ENCODE results near the gene INPP4B. TPM values are rescaled to one million over a fixed set of nuclear protein-coding genes. Genes with fewer than 3 reads are reported as not detected.

INPP4B gene
- total RNA-seq, 1 donor from 2014 or later = 3.4 TPM

DNA sequence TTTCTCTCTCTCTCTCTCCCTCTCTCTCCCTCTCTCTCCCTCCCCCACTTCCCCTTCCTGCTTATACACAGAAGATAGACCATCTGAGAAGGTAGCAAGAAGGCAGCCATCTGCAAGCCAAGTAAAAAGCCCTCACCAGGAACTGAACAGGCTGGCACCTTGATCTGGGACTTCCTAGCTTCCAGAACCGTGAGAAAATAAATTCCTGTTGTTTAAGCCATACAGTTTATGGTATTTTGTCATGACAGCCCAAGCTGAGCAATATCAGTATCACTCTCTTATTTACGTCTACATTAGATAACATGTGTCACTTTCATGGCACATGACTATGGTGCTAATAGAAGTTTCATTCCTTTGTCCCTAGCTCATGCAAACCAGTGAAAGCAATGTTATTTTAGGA is 581.1 kb downstream of the INPP4B start:
- Mint-ChIP-seq H3K4me3 (ENCODE audit: low read depth) (no peak overlapping the region), H3K36me3 (ENCODE audit: insufficient read depth) (no peaks in the 10 kb centered on the region), H3K27me3 (no peaks in the 10 kb centered on the region), H3K9me3 (ENCODE audit: low read depth) (no peaks in the 10 kb centered on the region), H3K27ac (no peak overlapping the region), H3K4me1 (ENCODE audit: low read depth) (peaks cover 5% of the 10 kb centered on the region)
- no peak for TF ChIP-seq CTCF (IDR thresholded peaks at IDR 0.05; ENCODE audit: unreplicated experiment)
- DNase-seq (ENCODE audit: low spot score, unreplicated experiment) = no peak

DNA sequence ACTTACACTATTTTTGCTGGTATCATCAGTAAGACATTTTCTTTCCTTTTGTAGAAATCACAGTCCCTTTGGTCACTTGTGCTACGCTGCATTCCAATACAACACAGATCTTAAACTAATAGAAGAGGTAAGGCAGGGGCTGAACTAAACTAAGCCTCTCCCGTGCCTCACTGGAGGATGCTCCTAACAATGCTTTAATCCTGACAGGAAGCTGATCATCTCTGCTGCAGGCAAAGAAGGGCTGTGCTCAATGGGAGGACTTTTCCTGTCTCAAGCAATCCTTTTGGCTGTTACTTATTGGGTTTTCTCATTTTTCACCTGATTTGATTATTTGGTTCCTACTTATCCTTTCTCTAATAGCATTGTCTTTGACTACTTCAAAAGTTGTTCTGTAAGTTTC is 583.1 kb downstream of the INPP4B start:
- H3K27ac Mint-ChIP-seq = no peak overlapping the region
- no peak for DNase-seq (ENCODE audit: low spot score, unreplicated experiment)

GRCh38 chr4:142248946-142249345 is 597.2 kb downstream of the INPP4B start:
- Mint-ChIP-seq H3K4me1 (ENCODE audit: low read depth) (no peaks in the 10 kb centered on the region), H3K4me3 (ENCODE audit: low read depth) (no peak overlapping the region), H3K27ac (no peak overlapping the region)

More for the DNA sequence above, 583.1 kb downstream of the INPP4B start:
- H3K9me3 Mint-ChIP-seq (ENCODE audit: low read depth) = no peaks in the 10 kb centered on the region
- TF ChIP-seq CTCF (IDR thresholded peaks at IDR 0.05; ENCODE audit: unreplicated experiment) = no peak
- H3K36me3 Mint-ChIP-seq (ENCODE audit: insufficient read depth) = no peaks in the 10 kb centered on the region
- no peaks in the 10 kb centered on the region for H3K27me3 Mint-ChIP-seq
- no peak overlapping the region for H3K4me3 Mint-ChIP-seq (ENCODE audit: low read depth)
- peaks cover 5% of the 10 kb centered on the region for H3K4me1 Mint-ChIP-seq (ENCODE audit: low read depth)

GRCh38 chr4:142243255-142243654 is 602.8 kb downstream of the INPP4B start:
- Mint-ChIP-seq H3K4me3 (ENCODE audit: low read depth) (no peak overlapping the region), H3K9me3 (ENCODE audit: low read depth) (no peaks in the 10 kb centered on the region), H3K36me3 (ENCODE audit: insufficient read depth) (no peaks in the 10 kb centered on the region), H3K4me1 (ENCODE audit: low read depth) (peaks cover 3% of the 10 kb centered on the region), H3K27ac (no peak overlapping the region), H3K27me3 (no peaks in the 10 kb centered on the region)
- no peak for DNase-seq (ENCODE audit: low spot score, unreplicated experiment)
- TF ChIP-seq CTCF (IDR thresholded peaks at IDR 0.05; ENCODE audit: unreplicated experiment) = no peak

More at GRCh38 chr4:142248946-142249345, 597.2 kb downstream of the INPP4B start:
- H3K9me3 Mint-ChIP-seq (ENCODE audit: low read depth) = no peaks in the 10 kb centered on the region
- H3K27me3 Mint-ChIP-seq = no peaks in the 10 kb centered on the region
- TF ChIP-seq CTCF (IDR thresholded peaks at IDR 0.05; ENCODE audit: unreplicated experiment) = no peak
- no peak for DNase-seq (ENCODE audit: low spot score, unreplicated experiment)
- H3K36me3 Mint-ChIP-seq (ENCODE audit: insufficient read depth) = no peaks in the 10 kb centered on the region

DNA sequence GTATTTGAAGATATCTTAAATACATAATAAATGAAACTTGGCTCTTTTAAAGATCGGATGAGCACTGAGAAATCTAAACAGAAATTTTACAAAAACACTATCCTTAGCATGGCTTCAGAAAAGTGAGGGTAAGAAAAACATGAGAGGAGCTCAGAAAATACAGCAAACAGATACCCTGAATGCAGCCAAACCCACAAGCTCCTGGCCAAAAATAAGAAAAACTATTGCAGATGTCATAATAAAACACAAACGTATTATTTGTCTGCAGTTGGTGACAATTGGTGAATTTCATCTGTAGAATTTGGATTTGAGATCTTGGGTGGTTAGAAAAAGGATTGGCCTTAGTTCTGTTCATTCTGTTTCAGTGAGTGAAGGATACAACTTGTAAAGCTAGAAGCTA is 603.9 kb downstream of the INPP4B start:
- no peak for DNase-seq (ENCODE audit: low spot score, unreplicated experiment)
- Mint-ChIP-seq H3K27ac (no peak overlapping the region), H3K9me3 (ENCODE audit: low read depth) (no peaks in the 10 kb centered on the region), H3K27me3 (no peaks in the 10 kb centered on the region), H3K4me3 (ENCODE audit: low read depth) (no peak overlapping the region), H3K4me1 (ENCODE audit: low read depth) (peaks cover 3% of the 10 kb centered on the region), H3K36me3 (ENCODE audit: insufficient read depth) (no peaks in the 10 kb centered on the region)
- no peak for TF ChIP-seq CTCF (IDR thresholded peaks at IDR 0.05; ENCODE audit: unreplicated experiment)

Data from progenitor cell of endocrine pancreas (in vitro differentiated cells).